HG02571 (cell line): Measurements from ENCODE around the gene STXBP5.

ENCODE experiments used
- ATAC-seq: cut with Tn5 transposase; IDR thresholded peaks from one replicate; pipeline ENCODE4 v1.9.1; 2021; ENCODE audit warnings: mild to moderate bottlenecking, moderate library complexity; ENCODE audit not compliant: unreplicated experiment

STXBP5 gene

DNA sequence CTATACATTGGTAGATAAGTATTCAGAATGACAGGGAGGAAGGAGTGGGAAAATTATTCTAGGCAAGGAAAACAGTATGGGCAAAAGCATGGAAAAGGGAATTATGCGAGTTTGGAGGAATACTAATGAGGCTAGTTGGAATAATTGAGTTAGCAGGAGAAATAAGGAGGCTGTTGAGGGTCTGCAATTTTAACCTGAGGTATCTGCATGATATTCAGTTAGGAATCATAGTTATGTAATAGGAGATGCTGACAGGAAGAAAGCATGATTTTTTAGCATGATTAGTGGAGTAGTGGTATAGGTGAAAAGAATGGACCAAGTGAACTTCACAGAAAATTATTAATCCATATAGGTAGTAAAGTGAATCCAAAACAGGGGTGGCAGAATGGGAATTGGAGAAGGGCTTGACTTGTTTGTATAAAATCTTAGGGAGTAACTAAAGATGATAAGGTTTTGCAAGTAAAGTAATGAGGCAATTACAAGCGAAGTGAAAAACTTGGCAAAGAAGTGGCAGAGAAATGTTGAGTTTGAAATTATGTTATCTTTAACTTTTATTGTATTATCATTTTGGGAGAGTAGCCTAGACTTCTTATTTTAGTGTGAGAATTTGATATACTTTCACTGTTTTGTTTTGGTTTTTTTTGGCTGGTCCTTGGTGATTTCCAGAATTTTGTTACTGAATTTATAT is 5.7 kb downstream of the STXBP5 start:
- ATAC-seq: no peak

DNA sequence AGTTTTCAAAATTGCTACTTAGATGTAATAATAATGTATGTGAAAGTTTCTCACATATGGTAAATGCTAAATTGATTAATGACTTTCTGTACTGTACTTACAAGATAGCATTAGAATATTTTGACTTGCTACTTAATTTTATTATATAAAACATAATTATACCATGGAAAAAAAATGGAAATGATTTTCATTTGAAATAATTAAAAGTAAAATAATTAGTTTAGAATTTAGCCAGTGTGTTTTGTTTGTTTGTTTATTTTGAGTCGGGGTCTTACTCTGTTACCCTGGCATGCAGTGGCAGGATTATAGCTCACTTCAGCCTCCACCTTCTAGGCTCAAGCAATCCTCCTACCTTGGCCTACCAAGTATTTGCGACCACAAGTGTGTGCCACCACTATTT is 7.1 kb downstream of the STXBP5 start:
- ATAC-seq: no peak

DNA sequence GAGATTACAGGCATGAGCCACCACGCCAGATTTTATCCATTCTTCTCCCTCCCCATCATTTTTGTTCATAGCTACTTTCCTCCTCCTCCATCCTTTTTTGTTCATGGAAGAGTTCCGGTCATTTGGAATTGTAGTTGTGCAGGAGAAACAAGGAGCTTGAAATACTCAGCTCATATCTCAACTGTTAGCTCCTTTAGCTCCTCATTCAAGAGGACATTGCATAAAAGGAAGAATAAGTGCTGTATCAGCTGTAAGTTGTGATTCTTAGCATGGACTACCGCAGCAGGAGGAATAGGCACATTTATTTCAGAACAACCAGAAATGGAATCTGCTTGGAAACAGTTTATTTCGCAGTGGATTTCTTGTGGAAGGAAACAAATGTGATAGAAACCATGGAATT is 7.6 kb downstream of the STXBP5 start:
- ATAC-seq: no peak

DNA sequence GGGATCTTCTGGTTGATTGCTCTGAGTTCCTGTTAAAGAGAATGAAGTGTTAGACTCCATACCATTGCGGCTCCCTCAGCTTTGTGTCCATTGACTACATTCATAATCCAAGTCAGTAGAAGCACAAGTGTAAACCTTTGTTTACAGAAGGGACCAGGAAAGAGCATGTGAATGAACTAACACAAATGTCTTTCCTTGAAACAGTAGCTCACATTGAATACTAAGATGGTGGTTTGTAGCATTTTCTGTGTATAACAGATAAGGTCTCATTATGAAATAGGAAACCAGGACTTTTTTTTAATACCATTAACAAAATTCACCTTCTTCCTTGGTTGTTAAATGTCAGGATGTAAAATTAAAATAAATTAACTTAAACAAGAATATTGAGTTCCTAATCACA is 8.4 kb downstream of the STXBP5 start:
- no peak for ATAC-seq

DNA sequence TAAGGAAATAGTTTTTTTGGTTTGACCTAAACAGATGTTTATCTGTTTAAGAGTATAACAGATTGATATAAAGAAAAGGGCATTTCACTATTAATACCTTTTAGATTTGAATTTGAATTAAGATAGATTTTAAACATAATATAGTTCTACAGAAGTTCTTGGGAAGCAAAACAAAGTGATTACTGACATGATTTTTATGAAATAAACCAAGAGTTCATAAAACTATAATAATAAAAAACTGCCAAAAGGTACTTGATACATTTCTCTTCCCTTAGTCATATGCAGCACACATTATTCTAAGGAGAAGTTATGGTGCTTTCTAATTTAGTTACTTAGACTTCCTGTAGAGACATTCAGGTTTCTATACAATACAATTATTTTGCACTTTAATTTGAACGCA is 9.6 kb downstream of the STXBP5 start:
- ATAC-seq: no peak

DNA sequence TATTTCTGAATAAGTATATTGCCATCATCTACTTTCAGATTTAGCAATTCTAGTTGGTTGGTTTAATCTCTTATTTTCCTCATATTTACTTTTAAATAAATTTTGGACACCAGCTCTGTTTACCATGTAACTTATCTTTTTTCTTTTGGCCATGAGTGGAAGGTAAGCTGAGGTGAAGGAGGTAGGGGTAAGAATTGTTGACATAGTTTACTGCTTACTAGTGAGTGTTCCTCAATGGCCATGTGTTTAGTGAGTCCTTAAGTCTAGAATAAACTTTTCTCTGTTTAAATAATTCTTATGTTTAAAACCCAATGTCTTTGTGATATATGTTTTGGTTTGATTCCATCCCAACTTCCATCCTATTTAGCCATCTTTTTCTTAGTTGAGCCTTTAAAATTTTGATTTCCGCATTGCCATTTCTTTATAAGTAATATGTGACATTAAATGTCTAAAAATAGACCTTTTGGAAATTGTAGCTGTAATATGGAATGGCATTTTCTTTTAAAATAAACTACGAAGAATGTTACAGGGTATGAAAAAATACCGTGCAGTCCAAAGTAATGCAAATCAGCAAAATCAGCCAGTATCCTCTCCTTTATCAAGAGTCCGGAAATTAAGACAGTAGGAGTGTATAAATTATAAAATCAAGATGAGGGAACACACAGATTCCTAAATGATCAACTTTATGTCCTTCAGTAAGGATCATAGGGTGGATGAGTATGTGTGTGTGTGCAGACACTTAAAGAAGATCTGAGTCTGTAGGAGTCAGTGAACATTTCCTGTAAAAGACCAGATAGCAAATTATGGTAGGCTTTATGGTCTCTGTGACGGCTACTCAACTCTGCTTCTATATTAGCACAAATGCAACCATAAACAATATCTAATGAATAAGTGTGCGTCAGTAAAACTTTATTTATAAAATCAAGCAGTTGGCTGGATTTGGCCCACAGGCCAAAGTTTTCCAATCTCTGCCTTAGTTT is 10.3 kb downstream of the STXBP5 start:
- ATAC-seq: no peak

DNA sequence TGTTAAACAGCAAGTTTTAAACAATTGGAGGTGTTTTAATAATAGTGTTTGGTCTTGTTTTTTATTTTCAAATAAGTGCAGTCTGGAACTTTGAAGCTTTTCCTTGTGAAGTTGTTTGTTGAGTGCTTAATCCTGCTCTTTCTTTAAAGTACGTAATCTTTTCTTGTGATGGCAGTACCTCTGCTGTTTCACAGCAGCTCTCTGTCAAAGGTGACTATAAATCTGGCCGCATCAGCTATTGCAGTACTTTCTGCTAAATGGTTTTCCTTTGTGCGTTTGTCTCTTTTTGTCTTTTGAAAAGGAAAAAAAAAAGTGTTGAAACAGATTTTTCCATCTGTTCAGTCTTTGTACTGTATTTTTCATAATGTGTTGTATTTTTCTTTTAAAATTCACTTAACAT is 12.7 kb downstream of the STXBP5 start:
- ATAC-seq: no peak

DNA sequence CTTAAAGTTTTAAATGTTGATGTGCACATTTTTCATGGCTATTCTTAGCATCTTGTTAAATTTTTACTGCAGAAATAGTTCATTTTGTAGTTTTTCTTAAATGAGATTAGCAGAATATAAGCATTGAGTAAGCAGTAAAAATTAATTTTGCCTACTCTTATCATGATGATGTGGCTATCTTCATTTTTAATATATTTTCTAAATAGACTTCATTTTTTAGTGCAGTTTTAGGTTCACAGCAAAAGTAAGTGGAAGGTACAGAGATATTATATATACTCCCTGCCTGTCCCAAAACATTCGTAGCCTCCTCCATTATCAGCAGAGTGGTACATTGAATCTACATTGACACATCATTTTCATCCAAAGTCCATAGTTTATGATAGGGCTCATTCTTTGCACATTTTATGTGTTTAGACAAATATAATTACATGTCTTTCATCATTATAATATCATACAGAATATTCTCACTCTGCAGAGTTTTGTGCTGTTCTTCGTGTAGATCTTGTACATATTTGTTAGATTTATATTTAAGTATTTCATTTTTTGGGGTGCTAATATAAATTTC is 13.7 kb downstream of the STXBP5 start:
- ATAC-seq: no peak

DNA sequence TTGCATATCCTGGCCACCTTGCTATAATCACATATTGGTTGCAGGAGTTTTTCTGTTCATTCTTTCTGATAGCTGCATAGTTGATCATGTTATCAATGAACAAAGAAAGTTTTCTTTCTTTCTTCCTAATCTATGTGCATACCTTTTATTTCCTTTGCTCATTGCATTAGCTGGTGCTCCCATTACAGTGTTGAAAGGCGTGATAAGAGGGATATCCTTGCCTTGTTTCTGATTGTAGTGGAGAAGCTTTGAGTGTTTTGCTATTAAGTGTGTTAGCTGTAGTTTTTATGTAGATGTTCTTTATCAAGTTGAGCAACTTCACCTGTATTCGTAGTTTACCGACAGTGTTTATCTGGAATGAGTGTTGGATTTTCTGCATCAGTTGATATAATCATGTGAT is 14.6 kb downstream of the STXBP5 start:
- no peak for ATAC-seq

DNA sequence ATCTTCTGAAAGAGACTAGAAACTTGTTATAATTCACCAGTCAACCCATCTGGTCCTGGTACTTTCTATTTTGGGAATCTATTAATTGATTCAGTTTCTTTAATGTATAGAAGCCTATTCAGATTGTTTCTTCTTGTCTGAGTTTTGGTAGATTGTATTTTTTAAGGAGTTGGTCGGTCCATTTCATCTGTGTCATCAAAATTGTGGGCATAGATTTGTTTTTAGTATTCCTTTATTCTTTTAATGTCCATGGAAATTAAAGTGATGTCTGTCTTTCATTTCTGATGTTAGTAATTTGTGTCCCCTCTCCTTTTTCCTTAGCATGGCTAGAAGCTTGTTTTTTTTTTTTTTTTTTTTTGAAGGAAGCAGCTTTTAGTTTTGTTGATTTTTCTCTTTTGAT is 15.2 kb downstream of the STXBP5 start:
- no peak for ATAC-seq

DNA sequence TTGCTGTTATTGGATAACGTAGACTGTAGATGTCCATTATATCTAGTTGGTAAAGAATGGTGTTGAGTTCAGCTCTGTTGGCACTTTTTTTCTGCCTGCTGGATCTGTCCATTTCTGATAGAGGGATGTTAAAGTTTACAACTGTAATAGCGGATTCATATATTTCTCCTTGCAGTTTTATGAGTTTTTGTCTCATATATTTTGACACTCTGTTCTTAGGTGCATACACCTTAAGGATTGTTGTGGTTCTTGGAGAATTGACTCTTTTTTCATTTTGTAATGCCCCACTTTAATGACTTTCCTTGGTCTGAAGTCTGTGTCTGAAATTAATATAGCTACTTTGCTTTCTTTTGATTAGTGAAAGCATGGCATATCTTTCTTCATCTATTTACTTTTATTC is 16.1 kb downstream of the STXBP5 start:
- ATAC-seq: no peak

DNA sequence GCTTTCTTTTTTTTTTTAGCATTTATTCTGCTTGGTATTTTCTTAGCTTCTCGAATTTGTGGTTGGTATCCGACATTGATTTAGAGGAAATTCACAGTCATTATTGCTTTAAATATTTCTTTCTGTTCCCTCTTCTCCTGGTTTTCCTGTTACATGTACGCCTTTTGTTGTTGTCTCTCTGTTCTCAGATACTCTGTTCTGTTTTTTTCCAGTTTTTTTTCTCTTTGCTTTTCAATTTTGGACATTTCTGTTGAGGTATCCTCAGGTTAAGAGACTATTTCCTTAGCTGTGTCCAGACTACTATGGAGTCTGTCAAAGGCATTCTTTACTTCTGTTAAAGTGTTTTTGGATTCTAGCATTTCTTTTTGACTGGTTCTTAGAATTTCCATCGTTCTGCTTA is 17.5 kb downstream of the STXBP5 start:
- no peak for ATAC-seq

DNA sequence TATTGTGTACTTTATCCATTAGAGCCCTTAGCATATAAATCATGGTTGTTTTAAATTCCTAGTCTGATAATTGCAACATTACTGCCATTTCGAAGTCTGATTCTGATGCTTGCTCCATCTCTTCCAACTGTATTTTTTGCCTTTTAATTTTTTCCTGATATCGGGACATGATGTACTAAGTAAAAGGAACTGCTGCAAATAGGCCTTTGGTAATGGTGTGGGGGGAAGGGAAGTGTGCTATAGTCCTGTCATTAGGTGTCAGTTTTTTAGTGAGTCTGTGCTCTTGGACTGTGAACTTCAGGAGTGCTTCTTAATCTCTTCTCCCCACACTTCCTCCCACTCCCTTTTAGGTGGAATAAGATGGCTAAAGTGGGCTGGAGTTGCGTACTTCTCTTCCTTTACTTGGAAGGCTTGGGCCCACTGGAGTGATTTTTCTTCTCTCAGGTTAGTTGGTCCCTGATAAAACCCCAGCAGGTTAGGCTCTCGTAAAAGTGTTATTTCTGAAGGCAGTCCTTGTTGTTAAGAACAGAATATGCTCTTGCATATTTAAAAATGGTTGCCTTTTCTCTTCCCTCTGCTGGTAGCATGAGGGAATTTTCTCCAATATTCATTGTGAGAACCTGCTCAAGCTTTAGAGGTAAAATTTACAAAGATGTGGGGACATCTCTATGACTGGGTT is 18.1 kb downstream of the STXBP5 start:
- ATAC-seq: no peak

DNA sequence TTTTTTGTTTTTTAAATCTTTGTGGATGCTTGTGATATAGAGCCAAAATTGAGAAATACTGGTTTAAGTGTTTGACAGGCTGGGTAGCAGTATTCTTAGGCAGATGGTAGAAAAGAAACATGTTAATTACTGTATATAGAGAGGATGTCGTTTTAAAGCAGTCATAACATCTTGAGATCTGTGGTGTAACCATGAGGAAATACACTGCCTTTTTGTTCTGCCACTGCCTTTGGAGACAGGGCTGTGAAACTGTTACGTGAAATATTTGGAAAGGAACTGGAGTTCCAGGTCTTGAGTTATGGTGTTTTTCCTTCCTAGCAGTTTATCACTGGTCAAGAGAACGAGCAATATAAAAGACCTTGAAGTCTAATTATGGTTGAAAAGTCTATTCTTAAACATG is 19.5 kb downstream of the STXBP5 start:
- no peak for ATAC-seq

DNA sequence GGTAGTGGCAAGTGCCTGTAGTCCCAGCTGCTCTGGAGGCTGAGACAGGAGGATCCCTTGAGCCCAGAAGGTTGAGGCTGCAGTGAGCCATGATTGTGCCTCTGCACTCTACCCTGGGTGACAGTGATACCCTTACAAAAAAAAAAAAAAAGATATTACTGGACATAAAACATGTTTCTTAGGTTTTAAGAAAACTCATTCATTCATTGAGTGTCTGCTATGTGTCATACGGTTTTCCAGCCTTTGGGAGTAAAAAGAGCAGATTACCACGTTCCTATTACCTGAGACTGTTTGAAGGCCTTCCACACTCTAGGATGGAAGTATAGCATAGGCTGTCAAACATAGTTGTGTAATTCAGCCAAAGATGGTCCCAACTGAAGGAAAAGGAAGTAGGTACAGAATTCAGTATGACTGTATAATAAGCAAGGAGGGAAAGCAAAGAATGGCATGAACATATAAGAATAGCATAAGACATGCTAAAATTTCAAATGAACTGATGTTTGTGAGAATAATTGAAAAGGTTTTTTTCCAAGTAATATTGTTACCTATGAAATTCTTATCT is 22.0 kb downstream of the STXBP5 start:
- ATAC-seq: no peak

DNA sequence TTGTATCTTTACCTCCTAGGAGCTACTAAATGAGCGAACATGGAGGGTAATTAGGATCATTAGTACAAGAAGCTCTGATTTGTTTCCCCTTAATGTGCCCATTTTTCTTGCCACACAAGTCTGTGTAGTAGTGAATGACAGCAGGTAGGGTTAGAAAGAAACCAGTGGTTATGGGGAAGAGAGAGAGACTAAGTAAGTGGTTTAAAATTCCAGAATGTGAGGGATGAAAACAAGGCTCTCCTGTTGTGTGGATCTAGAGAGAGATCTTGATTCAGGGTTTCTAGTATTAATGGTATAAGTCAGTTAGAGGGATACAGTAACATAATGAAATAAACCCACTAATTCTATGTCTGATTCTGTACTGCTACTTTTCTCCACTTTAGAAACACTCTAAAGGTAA is 22.7 kb downstream of the STXBP5 start:
- no peak for ATAC-seq

DNA sequence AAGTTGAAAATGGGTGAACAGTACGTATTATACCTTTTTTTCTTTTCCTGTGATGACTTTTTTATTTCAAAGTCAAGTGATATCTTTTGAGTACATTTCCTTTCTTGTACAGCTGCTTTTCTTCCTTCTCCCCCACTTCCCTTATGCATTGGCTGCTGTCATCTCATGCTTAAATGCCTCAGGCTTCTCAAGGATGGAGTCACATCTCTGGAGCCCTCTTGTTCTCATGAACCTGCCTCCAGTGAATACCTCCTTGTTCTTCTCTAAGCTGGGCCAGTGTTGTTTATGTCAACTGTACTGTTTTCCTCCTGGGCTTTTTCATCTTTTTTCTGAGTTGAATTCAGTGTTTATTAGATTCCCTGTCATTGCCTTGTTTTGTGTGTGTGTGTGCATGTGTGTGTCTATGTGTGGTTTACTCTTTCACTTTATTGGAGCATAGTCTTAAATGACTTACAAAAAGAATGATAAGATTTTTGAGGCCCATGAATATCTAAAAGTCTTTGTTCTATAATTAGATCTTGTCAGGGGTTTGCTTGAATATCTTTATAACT is 23.6 kb downstream of the STXBP5 start:
- no peak for ATAC-seq

DNA sequence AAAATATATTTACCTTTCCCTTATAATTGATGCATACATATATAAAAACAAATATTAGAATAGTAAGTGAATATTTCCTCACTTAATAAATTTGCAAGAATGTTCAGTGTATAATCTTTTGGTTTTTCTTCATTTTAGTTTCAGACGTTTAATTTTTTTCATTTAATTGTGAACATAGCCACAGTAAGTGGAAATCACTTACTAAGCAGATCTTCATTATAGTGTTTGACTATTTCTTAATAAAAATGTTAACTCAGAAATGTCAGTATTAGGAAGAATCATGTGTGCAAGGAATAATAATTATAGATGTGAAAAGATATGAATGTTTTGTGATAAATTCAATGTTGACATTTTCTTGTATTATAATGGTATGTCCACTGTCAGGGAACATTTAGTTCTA is 27.4 kb downstream of the STXBP5 start:
- ATAC-seq: no peak

DNA sequence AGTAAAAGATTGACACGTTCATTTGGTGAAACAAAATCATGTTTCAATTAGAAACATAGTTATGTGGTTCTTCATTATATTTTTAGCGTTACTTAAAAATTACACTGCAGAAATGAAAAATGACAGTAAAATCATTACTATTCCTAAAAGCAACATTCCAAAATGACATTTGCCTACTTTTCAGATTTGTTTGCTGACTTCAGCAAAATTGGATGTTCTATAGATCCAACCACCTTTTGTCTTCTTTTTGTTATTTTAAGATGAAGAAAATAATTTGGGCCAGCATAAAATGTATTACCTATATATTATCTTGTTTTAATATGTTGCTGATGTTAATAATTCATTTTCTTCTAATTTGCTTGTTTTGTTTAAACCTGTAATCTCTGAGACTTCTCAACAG is 30.5 kb downstream of the STXBP5 start:
- no peak for ATAC-seq

DNA sequence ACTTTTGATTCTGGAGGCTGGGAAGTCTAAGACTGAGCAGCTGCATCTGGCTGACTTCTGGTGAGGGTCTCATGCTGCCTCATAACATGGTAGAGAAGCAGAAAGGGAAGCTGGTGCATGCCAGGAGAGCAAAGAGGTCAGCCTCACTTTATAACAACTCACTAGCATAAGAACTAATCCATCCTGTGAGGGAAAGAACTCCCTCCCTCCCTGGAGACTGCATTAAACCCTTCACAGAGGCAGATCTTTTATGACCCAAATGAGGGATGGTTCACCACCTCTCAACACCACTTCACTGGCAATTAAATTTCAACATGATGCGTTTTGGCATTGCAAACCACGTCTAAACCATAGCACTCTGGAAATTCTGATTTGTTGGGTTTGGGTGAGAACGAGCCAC is 33.9 kb downstream of the STXBP5 start:
- ATAC-seq: no peak

DNA sequence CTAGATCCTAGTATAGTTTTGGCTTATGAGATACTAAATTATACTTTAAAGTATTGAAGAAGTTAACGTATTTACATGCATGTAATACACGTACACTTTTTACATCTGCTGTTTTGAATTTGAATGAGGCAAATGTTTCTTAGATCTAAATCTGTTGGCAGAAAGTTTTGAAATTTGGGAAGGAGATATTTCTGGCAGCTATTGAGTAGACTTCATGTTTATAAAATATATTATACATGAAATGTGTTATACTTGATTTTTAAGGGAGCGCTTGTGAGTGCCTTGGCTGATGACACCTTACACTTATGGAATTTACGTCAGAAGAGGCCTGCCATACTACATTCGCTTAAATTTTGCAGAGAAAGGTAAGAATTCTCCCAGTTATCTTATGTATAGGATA is 34.7 kb downstream of the STXBP5 start:
- ATAC-seq: no peak
